Smooth muscle cell of the umbilical artery (primary cell): ENCODE data around the gene TMEM72. TPM values are rescaled to one million over a fixed set of nuclear protein-coding genes. Genes with fewer than 3 reads are reported as not detected.

ENCODE experiments used
- total RNA-seq: library from RNA; depleted of rRNA; stranded (reverse); fragments of >200 nt; gene quantifications from 2 replicates; pipeline ENCODE4 v1.2.3, GENCODE V29; 2014

TMEM72 gene
- total RNA-seq: not detected in 2 replicates

GRCh38 chr10:44911081-44911540 is at the start of gene TMEM72:
Gene TMEM72, plus strand, starts transcription at chr10:44911337. Its CDS starts 176 bp downstream, at chr10:44911513.

GRCh38 chr10:44959247-44960087 is 48.3 kb downstream of the TMEM72 start, which contains the start of gene RASSF4:
Gene RASSF4, plus strand, starts transcription at chr10:44959802. Its CDS starts 10,401 bp downstream, at chr10:44970203.

GRCh38 chr10:44978570-44979280 is 67.6 kb downstream of the TMEM72 start, which contains the start of gene DEPP1:
Gene DEPP1, minus strand, starts transcription at chr10:44978809. Its CDS starts 779 bp downstream, at chr10:44978030.

Other genes starting within 250 kb of the TMEM72 start
- 5.9 and 7.5 TPM in 2 replicates for gene RASSF4, start 48.5 kb downstream of the TMEM72 start, total RNA-seq
- gene DEPP1, start 67.5 kb downstream of the TMEM72 start, total RNA-seq: 4.5 and 20.9 TPM in 2 replicates
- gene ZNF22, start 89.6 kb downstream of the TMEM72 start, total RNA-seq: 13.4 and 13.5 TPM in 2 replicates